GM12878 (cell line): Measurements from ENCODE around the gene FAT1.

Experiments used
- BCL3 ChIP-seq: IDR thresholded peaks from 2 replicates; pipeline ENCODE4 v1.6.1; 2011; ENCODE audit warnings: borderline replicate concordance, low read depth, mild to moderate bottlenecking, moderate library complexity, low read length; ENCODE audit not compliant: insufficient read depth, poor library complexity, severe bottlenecking
- CEBPB ChIP-seq, 2 experiments: fragments of 150-350 bp in 1 of 2; IDR thresholded peaks; 2 replicates each; pipeline ENCODE4 v1.6.1; 2012 to 2014; ENCODE audit warnings: low read depth in 2 of 2, low read length in 2 of 2, borderline replicate concordance in 1 of 2, inconsistent platforms in 1 of 2
- CREM ChIP-seq: IDR thresholded peaks from 2 replicates; pipeline ENCODE4 v1.6.1; 2014; ENCODE audit warnings: antibody characterized with exemption, low read depth
- HCFC1 ChIP-seq: fragments of 150-350 bp; IDR thresholded peaks from 2 replicates; pipeline ENCODE4 v1.6.1; 2014; ENCODE audit warnings: low read length
- HDAC6 ChIP-seq: fragments of 200-600 bp; sonication (generic); IDR thresholded peaks from one replicate; pipeline ENCODE4 v1.8.0; 2017; ENCODE audit warnings: antibody characterized with exemption; ENCODE audit not compliant: unreplicated experiment
- POLR2AphosphoS5 ChIP-seq: IDR thresholded peaks from 2 replicates; pipeline ENCODE4 v1.6.1; 2011; ENCODE audit warnings: mild to moderate bottlenecking, low read length, inconsistent platforms
- SIN3A ChIP-seq: IDR thresholded peaks from 2 replicates; pipeline ENCODE4 v1.6.1; 2012; ENCODE audit warnings: low read depth, low read length, improper control_type of control experiment

GRCh38 chr4:186739317-186739716, 15.7 kb upstream of the FAT1 start:
- TF ChIP-seq BCL3, result no peak
- TF ChIP-seq SIN3A, result no peak
- TF ChIP-seq CREM, result no peak
- TF ChIP-seq POLR2AphosphoS5, result no peak
- TF ChIP-seq HCFC1, result no peak
- TF ChIP-seq HDAC6, result no peak
- TF ChIP-seq CEBPB (IDR thresholded peaks at IDR 0.05; ENCODE audit: borderline replicate concordance in 1 of 2, low read depth in 2 of 2, low read length in 2 of 2), result no peak
